Amniotic epithelial cell (primary cell): ENCODE data around the gene ABCA4.

Experiments
- DNase-seq: peaks from one replicate; pipeline ENCODE4 v3.0.0-alpha.2; 2010; ENCODE audit warnings: low read depth

ABCA4 gene

DNA sequence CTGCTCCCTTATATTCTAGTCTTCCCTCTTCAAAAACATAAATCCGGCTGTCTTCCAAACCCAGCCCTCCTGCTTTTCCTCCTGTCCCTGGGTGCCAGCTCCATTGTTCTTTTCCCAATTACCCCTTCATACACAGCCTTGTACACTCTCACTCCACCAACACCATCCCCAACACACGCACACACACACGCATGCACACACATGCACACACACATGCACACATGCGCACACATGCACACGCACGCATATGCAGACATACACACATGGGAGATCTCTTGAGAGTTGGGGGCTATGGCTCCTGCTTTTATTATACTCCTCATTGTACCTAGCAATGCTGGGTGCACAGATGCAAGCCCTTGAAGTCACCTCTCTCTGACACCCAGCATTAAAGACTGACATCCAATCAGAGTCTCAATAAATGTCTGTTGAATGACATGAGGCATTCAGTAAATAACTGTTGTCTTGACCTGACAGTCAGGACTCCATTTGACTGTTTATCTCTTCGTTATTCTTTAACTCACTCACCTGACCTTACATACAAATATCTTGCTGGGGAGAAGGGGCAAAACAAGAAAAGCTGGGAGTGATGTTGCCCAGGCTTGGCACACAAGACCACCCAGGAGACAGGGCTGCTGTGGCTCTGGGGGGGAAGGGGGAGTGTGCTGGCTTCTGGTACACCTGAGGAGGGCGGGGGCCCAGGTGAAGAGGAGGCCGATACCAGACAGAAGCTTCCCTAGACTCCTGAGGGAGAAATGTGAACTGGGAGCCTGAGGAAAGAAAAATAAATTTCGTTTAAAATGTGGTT is 16.0 kb downstream of the ABCA4 start:
- no peak for DNase-seq

DNA sequence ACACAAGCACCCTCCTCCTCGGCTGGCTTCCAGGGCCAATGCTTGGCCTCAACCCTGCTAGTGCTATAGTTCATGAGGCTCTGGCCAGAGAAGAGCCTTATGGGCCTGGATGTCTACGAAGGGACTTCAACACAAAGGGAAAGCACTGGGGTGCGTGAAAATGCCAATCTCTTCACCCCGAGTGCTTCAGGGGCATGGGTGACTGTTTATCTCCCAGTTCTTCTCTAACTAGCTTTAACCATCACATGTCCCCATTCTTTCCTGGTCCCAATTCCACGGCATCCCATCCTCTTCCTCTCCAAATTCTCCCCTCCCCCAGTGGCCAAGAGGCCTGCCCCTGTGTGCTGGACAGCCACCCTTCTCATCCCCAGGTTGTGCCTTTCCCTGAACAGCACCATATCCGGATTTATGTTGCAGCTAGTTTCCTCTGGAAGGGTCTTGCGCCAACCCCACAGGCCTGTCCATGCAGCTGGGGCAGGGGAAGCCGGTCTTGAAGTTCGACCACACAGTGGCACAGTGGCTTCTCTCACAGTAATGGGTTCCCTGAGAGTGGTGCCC is 16.7 kb downstream of the ABCA4 start:
- DNase-seq: no peak

DNA sequence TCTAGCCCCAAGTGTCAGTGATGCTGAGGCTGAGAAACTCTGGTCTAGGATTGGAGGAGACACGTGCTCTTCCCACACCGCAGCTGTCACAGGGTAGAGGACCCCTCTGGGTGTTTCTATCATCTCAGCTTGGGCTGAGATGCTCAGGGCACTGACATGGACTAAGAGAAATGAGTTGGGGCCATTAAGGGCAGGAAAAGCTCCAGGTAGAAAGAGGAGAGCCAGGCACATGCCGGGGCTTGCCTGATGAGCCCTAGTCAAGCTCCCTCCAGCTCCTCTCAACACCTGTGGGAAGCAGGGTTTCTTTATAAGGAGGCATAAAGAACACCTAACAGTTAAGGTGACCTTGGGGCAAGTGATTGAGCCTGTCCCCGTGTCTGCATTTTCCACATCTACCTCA is 17.3 kb downstream of the ABCA4 start:
- no peak for DNase-seq

DNA sequence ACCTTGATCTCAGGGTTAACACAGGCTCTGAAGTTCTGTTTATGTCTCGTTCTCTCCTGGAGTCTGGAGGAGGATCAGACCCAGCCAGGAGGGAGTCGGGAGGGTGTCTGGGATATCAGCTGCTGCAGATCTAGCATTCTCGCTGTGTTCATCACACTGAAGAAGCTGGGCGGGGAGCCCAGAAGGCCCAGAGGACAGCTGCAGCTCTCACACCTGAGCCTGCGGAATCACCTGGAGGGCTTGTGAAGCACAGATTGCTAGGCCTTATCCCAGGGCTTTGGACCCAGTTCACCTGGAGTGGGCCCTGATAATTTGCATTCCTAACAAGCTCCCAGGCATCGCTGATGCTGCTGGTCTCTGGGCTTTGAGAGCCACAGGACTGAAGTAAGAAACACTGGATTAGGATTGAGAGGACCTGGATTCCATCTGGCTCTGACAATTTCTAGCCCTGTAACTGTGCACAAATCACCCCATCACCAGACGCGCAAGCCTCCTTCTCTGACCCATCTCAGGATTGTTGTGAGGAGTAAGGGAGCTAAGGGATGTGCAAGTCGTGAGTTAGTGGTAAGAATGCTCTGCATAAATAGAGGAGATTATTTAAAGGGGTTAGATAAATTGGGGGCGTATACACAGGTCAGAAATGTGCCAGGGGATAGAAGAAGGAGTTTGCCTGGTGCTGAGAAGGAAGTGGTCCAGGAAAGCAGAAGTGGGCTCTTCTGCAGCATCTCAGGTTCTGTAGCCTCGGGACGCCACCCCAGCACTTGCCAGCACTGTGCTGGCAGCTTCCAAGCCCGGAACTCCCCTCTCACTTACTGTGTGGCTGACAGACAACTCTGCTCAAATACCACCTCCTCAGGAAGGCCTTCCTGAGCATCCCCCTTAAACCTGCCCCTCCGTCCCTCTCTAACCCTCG is 19.1 kb downstream of the ABCA4 start:
- peak; percentile 63 for DNase-seq

DNA sequence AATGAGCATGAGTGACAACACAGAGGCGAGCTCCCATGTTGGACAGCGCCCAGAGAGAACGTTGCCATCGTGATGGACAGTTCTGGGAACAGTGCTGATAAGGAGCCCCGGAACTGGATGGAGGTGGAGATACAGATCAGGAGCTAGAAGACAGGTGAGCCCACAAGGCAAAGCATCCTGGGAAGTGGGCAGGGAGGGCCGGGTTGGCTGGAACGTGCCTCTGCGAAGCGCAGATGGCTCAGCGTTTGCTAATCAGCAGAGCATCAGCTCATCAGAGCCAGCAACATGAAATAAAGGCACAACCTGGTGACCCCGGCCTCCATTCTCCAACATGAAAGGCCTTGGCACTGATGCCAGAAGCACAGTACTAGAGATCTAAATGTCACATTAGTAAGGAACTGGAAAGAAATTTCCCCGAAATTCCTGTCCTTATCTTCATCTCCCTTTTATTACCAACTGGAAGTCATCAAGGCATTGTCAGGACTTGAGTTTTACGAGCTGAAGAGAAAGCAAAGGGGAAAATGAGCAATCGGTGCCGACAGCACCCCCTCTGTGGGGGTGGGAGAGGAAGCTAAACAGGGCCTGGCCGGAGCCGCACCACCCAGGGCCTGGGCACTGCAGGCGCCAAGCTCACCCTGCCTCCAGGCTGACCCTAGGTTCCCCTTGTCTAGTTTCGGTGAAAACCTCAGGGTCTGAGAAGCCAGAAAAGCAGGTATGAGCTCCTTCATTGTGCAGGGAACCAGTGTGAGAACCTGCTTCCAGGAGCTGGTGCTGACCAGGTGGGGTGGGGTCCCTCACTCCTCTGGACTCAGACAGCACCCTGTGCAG is 19.9 kb downstream of the ABCA4 start:
- DNase-seq: no peak

DNA sequence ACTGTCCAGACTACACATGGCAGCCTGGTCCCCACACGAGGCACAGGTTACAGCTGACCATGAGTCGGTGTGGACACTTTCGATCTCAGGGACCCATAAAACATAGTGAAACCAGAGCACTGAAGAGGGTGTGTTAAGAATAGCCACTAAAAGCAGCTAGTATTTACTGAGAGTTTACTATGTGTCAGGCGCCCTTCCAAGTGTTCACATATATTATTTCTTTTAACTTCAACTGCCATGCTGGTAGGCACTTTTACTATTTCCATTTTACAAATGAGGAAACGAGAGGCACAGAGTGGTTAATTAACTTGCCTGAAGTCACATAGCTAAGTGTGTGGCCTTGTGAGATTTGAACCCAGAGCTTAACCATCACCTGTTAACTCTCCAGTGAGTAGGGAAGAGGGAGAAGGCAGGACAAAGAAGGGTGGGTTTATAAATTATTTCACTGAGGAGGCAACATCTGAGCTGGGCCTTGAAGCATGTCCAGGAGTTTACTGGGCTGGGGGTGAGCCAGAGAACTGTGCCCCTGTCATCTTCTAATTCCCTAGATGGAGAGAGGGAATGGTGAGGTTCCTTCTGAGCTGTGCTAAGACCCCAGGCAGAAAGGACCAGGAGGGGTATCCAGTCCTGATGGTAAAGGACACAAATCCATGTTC is 20.7 kb downstream of the ABCA4 start:
- DNase-seq: no peak

DNA sequence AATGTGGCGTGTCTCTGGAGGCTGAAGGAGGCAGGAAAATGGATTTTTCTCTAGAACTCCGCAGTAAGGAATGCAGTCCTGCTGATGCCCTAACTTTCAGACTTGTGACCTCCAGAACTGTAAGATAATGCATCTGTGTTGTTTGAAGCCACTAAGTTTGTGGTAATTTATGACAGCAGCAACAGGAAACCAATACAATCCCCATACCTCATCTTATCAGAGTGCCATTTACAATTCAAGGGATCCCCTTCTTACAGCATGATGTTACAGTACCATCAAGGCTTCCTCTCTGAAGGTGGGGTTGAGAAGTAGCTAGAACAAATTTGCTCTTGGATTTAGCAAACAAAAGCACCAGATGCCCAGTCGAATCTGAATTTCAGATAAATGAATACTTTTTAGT is 21.6 kb downstream of the ABCA4 start:
- DNase-seq: no peak

DNA sequence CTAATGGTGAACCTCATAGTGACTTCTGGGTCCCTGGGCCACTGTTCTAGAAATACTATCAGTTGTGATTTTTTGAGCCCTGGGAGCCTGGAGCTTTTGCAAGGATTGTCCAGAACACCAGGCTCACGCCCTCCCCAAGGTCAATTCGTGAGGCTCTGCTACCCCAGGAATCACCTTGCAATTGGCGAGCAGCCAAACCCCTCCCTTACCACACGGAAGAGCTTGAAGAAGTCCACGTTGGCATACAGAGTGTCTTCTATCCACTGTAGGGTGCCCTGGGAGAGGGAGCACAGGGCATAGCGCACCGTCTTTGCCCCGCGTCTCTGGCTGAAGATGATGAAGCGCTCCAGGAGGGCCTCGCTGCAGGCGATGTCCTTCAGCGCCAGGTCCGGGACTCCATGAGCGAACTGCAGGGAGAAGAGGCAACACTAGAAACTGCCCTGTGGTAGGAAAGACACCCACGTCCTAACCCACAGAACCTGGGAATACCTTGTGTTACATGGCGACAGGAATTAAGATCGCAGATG is 22.3 kb downstream of the ABCA4 start:
- DNase-seq: no peak

DNA sequence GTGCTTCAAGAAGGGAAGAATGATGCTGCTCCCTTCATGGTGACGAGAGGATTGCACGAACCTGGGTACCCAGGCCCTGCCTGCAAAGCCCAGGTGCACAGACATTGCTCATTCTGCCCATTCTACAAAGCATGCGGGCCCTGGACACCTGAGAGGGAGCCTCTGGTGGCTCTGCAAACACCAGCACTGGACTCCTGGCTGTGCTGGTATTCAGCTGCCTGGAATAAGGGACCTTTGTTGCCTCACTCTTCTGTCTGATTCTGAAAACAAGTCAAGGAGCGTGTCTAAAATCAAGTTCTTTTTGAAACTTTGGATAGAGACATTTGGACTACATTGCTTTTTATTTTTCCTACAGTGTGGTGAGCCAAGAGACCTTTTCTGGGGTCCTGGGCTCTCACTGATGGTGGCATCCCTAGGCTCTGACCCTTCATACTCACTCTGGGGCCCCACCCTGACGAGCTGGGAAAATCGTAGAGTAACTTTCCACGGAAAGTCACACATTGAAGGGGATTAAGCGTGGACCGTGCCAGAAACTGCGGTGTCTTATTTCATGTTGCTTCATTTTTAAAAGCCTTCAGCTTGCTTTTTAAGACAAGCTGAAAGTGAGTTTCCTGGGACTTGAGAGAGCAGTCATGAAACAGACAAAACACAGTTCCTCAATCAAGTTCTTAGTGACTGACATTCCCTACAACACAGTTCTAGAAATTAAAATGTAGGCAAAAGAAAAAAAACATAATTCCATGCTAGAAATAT is 24.0 kb downstream of the ABCA4 start:
- DNase-seq: peak; percentile 42

DNA sequence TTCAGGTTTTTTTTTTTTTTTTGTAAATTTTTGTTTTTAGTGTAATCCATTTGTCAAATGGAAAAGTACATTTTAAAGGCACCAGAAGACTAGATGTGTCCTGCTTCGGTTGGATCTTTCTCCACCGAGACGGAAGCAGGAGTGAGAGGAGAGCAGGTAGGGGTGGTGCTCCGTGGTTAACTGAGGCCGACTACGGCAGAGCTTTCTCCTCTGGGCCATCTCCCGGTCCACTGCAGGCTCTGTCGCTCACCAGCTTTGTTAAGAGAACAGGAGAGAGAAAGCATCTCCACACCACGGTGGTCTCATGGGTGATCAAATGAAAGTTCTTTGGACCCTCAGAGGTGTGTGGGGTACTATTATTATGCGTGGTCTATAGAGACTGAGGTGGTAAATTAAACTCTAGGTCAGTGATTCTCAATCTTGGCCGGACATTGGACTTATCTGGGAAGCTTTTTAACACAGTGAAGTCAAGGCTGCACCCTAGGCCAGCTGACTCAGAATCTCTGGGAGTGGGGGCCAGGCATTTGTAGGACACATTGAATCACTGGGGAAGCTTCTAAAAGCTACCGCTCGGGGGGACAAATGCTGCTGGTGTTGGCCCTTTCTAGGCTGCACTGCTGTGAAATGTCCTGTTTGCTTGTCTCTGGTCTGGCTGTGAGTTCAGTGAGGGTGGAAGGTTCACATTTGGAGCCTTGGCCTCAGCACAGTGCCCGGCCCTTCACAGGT is 25.0 kb downstream of the ABCA4 start:
- no peak for DNase-seq

DNA sequence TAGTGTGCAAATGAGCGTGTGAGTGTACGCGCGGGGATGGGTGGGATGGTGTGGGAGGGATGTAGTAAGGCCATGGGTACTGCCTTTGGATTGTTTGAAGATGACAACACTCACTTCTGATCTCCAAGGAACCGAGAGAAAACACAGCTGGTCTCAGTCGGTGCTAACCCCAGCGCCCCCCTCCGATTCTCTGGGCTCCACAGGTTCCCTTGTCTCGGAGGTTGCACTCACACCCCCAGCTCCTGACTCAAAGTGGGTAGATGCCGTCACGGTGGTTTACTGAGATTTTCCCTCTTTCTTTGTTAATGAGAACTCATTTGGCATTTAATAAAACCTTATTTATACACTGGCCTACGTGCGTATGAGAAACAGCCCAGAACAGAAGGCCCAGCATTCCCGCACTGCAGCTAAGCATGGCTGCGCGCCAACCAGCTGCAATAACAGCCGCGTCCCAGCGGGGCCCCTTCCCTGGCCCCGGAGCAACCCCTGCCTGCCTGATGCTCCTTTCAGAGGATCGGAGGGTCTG is 25.8 kb downstream of the ABCA4 start:
- peak; percentile 31 for DNase-seq

DNA sequence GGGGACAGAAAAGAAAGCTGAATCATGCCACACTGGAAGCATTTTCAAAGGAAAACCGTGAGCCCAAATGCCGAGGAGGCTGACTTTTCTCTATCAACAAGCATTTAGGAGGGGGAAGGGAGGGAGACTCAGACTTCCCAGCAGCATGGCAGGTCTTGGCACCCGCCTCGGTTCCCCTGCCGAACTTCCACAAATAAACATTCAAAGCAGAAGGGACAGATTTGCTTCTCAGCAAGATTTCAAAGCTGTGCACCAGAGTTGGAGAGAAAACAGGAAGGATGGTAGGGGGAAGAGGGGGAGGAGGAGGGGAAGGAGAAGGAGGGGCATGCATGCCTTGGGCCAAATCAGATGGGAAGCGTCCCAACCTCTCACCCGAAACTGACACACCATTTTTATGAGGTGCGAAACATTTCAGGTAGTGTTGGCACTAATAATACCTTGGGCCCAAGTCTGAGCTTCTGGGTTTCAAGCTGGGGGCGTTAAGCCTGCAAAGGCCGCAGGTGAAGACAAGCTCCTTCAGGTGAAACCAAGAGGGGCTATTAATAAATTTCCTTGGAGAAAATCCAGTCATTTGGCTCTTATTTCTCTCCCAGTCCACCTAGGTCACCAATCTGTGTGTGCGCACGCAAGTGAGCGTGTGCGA is 26.4 kb downstream of the ABCA4 start:
- DNase-seq: no peak

DNA sequence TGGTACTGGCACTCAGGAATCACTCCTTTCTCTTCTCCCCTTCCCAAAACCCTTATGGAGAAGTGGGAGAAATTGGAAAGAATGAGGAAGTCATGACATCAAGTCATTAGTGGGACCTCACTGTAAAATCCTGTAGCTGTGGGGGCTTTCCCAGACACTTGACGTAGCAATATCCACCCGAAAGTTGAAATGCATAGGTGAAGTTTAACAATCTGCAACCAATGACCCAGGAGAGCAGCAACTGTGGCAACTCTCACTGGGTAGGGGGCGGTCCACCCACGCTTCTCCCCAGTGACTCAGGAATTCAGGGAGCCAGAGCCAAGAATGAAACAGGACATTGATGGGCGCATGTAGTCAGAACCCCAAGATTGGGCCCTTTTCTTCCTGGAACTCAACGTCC is 27.0 kb downstream of the ABCA4 start:
- no peak for DNase-seq

DNA sequence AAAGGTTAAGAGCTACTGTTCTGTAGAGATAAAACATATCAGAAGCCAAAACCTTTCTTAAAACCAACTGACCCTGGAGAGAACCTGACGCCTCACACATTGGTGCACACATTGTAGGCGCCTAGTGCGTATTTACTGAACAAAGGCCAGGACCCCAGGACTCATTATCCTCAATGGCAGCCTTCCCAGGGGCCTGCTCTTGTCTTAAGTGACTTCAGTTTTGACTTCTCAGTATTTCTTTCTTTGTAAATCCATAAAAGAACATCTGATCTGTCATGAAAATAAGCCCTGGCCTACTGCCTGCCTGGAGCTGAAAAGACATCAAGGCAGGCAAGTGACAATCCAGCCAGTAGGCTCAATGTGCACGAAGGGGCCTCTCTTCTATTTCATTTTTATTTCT is 27.6 kb downstream of the ABCA4 start:
- DNase-seq: no peak

DNA sequence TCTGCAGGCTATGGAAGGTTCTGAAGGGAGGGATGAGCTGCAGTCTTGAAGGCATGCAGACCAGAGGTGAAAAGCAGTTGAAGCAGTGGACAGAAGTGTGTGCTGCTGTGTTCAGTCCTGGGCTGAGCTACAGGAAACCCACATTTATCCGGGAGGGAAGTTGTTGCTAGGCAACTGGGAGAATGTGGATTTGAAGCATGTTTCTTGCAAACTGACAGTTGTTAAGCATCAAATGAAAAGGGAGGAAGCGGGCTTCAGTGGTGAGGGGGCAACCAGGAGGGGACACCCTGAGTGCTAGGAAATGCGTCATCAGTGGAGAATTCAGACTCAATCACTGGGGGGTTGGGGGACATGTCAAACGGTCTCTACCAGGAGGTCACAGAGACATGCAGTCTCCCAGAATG is 28.7 kb downstream of the ABCA4 start:
- no peak for DNase-seq

DNA sequence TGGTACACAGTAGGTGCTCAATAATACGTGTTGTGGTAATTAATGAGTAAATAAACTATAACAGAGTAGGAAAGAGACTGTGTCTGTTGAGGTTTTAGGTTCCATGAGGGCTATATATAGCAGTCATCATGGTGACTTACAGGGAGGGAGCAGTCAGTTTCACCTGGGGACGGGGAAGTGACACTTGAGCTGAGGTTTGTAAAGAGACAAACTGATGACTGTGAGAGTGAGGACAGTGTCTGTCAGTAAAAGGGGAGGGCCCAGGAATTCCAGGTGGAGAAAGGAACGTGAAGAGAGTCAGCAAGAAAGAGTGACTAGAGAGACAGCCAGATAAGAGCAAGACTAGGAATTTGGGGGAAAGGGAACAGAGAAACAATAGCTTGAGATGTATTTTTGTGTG is 30.2 kb downstream of the ABCA4 start:
- no peak for DNase-seq

DNA sequence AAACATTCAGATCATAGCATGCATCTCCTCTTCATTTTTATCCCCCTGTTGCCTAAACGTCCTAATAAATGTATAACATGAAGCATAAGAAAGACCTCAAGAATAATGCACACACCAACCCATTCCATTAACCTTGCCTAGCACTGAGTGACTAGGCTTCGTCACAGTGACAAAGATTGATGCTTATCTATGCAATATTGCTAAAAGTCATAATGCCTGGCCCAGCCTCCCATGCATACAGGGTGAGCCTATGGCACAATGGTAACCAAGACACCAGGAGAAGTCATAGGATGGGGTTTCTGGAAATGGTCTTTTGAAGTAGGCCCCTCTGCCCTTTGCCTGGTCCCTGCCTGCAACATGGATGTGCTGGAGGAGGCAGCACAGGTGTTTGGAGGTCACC is 33.8 kb downstream of the ABCA4 start:
- no peak for DNase-seq

DNA sequence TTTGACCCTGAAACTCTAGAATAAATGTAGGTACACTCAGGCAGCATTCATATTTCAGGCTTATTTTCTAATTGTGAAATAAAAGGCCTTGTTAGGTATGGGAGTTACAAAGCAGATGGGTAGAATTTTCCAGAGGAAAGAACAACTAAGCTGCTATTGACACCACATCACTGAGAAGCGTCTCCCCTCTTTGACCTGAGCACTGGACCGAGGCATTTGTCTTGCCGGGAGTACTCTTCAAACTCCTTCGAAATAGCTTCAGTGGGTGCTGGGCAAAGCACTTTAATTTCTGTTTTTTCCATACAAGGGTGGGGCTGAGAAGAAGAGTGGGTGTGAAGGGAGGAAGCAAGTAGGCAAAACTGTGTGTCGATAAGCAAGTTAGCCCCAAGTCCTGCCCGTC is 36.4 kb downstream of the ABCA4 start:
- no peak for DNase-seq

DNA sequence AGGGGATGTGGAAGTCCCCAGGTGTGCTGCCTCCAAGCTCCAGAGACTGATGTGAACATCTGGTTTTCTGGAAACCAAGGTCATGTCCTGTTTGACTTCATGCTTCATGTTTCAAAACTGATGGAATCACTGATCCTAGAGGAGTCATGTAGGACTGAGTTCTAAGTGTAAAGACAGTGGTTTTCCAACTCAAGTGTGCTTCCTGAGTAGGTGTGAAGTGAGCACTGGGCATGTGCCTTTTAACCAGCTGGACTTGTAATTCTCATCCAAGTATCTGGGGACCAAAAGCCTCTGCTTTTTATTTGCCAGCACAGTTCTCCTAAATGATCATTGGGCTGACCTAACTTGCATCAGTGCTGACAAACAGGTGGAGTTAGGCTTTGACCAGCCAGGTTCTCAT is 36.9 kb downstream of the ABCA4 start:
- DNase-seq: no peak
